NCI-H2227 treated with DMSO at 0.1 percent for 48 hours (cell line): ENCODE results near the gene GPA33.

Experiments used
- DNase-seq: peaks from one replicate; lab custom pipeline; 2025; lab: John Stamatoyannopoulos, UW

The GPA33 gene

GRCh38 chr1:167090314-167090942 lies at the start of gene GPA33:
TSS of gene GPA33 (minus strand) at chr1:167090377. CDS start at chr1:167090287, 90 bp downstream.
- no peak for DNase-seq

- DNase-seq: no peak
These were observed 48.5 kb upstream of the GPA33 start for GRCh38 chr1:167138703-167139102.

- no peak for DNase-seq
These were observed 47.8 kb upstream of the GPA33 start for GRCh38 chr1:167137793-167138510.

- DNase-seq: peak; percentile 69
These were observed 47.2 kb upstream of the GPA33 start for GRCh38 chr1:167137332-167137781.

- no peak for DNase-seq
These were observed 46.6 kb upstream of the GPA33 start for GRCh38 chr1:167136806-167137205.

GRCh38 chr1:167136191-167136614 lies 46.0 kb upstream of the GPA33 start:
- DNase-seq: no peak

- no peak for DNase-seq
These were observed 45.2 kb upstream of the GPA33 start for GRCh38 chr1:167135281-167135840.

GRCh38 chr1:167132301-167133010 lies 42.3 kb upstream of the GPA33 start:
- DNase-seq: no peak

- DNase-seq: no peak
These were observed 40.8 kb upstream of the GPA33 start for GRCh38 chr1:167130829-167131510.

GRCh38 chr1:167128261-167129227 lies 38.4 kb upstream of the GPA33 start:
- DNase-seq: no peak

GRCh38 chr1:167127661-167128060 lies 37.5 kb upstream of the GPA33 start:
- DNase-seq: no peak

GRCh38 chr1:167127236-167127635 lies 37.1 kb upstream of the GPA33 start:
- no peak for DNase-seq

GRCh38 chr1:167126811-167127210 lies 36.6 kb upstream of the GPA33 start:
- DNase-seq: no peak

GRCh38 chr1:167126317-167126716 lies 36.1 kb upstream of the GPA33 start:
- DNase-seq: no peak

- DNase-seq: no peak
These were observed 32.4 kb upstream of the GPA33 start for GRCh38 chr1:167122568-167122967.

- DNase-seq: no peak
These were observed 31.9 kb upstream of the GPA33 start for GRCh38 chr1:167122121-167122480.

- DNase-seq: peak; percentile 56
These were observed 31.4 kb upstream of the GPA33 start for GRCh38 chr1:167121375-167122120.

- DNase-seq: no peak
These were observed 30.7 kb upstream of the GPA33 start for GRCh38 chr1:167120899-167121298.

GRCh38 chr1:167119696-167120095 lies 29.5 kb upstream of the GPA33 start:
- DNase-seq: no peak

GRCh38 chr1:167118188-167118587 lies 28.0 kb upstream of the GPA33 start:
- no peak for DNase-seq
